Tibial nerve (tissue), 4 donors: ENCODE results near the gene BRINP3. TPM values are rescaled to one million over a fixed set of nuclear protein-coding genes. Genes with fewer than 3 reads are reported as not detected.

ENCODE experiments used
- DNase-seq, 2 donors: peaks; one replicate each; pipeline ENCODE4 v3.0.0-alpha.2; 2019; ENCODE audit warnings: low spot score in 2 of 2
- H3K27ac ChIP-seq, 4 donors: fragments of 200-600 bp; sonication (generic) in 3 of 4; one replicate each; pipeline ENCODE4 v1.5.1; 2017 to 2019; ENCODE audit warnings: mild to moderate bottlenecking in 1 of 4
- H3K27me3 ChIP-seq, 2 donors: fragments of 200-600 bp; sonication (generic) in 1 of 2; one replicate each; pipeline versions ENCODE4 v1.5.1 to v1.6.0; 2017 to 2019
- H3K36me3 ChIP-seq, 3 donors: fragments of 200-600 bp; sonication (generic); one replicate each; pipeline ENCODE4 v1.5.1; 2018 to 2019
- H3K4me1 ChIP-seq, 4 donors: fragments of 200-600 bp; sonication (generic) in 3 of 4; one replicate each; pipeline ENCODE4 v1.5.1; 2017 to 2019
- H3K4me3 ChIP-seq, 4 donors: fragments of 200-600 bp; sonication (generic) in 3 of 4; one replicate each; pipeline ENCODE4 v1.5.1; 2017 to 2019; ENCODE audit warnings: mild to moderate bottlenecking in 1 of 4, moderate library complexity in 1 of 4
- H3K9me3 ChIP-seq, 4 donors: fragments of 200-600 bp; sonication (generic) in 3 of 4; one replicate each; pipeline ENCODE4 v1.5.1; 2017 to 2019
- EP300 ChIP-seq, 2 donors: sonication (generic); formaldehyde crosslinking; IDR thresholded peaks; one replicate each; pipeline ENCODE4 v1.6.1; 2017; ENCODE audit warnings: antibody characterized with exemption in 2 of 2, mild to moderate bottlenecking in 1 of 2
- POLR2A ChIP-seq, 2 donors: fragments of 450-650 bp; IDR thresholded peaks; one replicate each; pipeline ENCODE4 v1.6.1; 2017; ENCODE audit warnings: antibody characterized with exemption in 2 of 2, mild to moderate bottlenecking in 2 of 2, moderate library complexity in 2 of 2
- WGBS, 2 donors: methylation state at CpG; one replicate each; pipeline ENCODE4 v1.1.5; 2018; 5-methylcytosine and 5-hydroxymethylcytosine counted together
- total RNA-seq, 4 donors: library from RNA; depleted of rRNA; stranded (reverse); fragments of >200 nt; gene quantifications; one replicate each; pipeline ENCODE4 v1.1.0, GENCODE V29; 2016
- TF ChIP-seq, protein P1 (sequence below), 5 experiments: fragments of 200-600 bp in 3 of 5; fragments of 450-650 bp in 2 of 5; sonication (generic) in 3 of 5; IDR thresholded peaks; one replicate each; pipeline ENCODE4 v1.5.1; 2016 to 2019; ENCODE audit warnings: antibody characterized with exemption in 5 of 5, mild to moderate bottlenecking in 3 of 5, moderate library complexity in 2 of 5

Gene BRINP3
- total RNA-seq, 4 donors from 2014 or later, result 0.20 to 0.21 TPM; not detected in 2

DNA sequence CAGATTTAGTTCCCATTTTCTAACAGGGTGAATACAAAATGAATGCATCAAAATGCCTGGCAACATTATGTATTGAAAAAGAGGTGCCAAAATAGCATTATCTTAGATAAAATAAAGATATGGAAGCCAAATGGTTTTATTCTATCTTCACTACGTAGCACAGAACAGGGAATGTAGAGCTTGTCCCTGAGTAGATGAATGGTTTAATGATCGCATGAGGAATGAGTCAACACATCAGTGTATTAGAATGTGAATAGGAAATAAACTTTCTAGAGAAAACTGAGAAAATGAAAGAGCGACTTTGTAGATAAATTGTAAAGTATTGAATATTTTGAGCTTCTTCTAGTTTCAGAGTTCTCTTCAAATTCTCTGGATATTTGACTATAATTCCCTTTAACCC is 74.3 kb downstream of the BRINP3 start:
- no peak for DNase-seq
- WGBS, 2 donors, result 57 to 64% methylated on average over 3 of the region's 3 CpGs

DNA sequence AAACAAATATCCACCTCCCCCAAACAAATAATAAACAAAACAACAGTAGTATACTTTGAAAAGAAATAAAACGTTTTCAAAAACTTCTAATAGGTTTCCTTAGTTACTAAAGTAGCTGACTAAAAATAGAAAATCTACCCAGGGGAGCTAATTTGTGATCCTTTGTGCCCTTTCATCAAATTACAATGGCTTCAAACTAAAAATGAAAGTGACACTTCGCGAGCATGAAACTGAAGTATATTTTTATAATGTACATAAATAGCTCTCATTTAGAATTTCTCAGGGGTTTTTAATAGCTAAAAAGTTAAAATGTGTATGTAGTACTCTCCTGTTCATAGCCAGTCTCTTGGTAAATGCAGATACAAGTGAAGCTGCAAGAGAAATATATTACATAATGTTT is 78.4 kb downstream of the BRINP3 start:
- Histone ChIP-seq H3K36me3 (no peaks in the 10 kb centered on the region), H3K27me3 (no peaks in the 10 kb centered on the region), H3K4me1 (no peaks in the 10 kb centered on the region), H3K9me3 (no peaks in the 10 kb centered on the region), H3K4me3 (no peak overlapping the region), H3K27ac (no peak overlapping the region)
- no peak for DNase-seq
- TF ChIP-seq POLR2A (IDR thresholded peaks at IDR 0.05), result no peak
- TF ChIP-seq, protein P1, sequence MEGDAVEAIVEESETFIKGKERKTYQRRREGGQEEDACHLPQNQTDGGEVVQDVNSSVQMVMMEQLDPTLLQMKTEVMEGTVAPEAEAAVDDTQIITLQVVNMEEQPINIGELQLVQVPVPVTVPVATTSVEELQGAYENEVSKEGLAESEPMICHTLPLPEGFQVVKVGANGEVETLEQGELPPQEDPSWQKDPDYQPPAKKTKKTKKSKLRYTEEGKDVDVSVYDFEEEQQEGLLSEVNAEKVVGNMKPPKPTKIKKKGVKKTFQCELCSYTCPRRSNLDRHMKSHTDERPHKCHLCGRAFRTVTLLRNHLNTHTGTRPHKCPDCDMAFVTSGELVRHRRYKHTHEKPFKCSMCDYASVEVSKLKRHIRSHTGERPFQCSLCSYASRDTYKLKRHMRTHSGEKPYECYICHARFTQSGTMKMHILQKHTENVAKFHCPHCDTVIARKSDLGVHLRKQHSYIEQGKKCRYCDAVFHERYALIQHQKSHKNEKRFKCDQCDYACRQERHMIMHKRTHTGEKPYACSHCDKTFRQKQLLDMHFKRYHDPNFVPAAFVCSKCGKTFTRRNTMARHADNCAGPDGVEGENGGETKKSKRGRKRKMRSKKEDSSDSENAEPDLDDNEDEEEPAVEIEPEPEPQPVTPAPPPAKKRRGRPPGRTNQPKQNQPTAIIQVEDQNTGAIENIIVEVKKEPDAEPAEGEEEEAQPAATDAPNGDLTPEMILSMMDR (IDR thresholded peaks at IDR 0.05), result no peak
- 69 to 73% methylated on average over 3 of the region's 3 CpGs for WGBS, 2 donors

More for the DNA sequence above, 74.3 kb downstream of the BRINP3 start:
- no peak overlapping the region for H3K27ac ChIP-seq
- H3K4me1 ChIP-seq, result no peaks in the 10 kb centered on the region
- TF ChIP-seq, protein P1 (IDR thresholded peaks at IDR 0.05), result no peak
- TF ChIP-seq EP300 (IDR thresholded peaks at IDR 0.05) (no peak), POLR2A (IDR thresholded peaks at IDR 0.05) (no peak)
- no peaks in the 10 kb centered on the region for H3K36me3 ChIP-seq
- H3K4me3 ChIP-seq, result no peak overlapping the region
- no peaks in the 10 kb centered on the region for H3K9me3 ChIP-seq
- H3K27me3 ChIP-seq, result no peaks in the 10 kb centered on the region

DNA sequence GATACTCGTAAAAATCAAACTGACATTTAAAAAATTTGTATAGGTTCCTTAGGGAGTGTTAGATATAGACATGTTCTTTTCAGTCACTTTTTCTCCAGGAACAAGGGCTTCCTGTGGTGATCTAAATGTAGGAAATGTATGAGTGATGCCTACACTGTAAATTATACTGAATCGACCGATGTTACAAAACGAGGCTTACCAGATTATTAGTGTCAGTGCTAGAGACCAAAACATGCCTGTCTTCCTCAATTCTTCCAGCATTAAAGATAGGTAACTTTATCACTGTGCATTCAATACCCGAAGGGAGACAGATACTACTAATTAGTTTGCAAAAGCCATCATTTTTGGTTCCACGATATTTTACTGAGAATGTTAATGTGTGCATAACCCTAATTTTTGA is 86.1 kb downstream of the BRINP3 start:
- H3K4me1 ChIP-seq, result no peaks in the 10 kb centered on the region
- 79% methylated on average over 6 of the region's 6 CpGs for WGBS, 2 donors
- H3K36me3 ChIP-seq, result no peaks in the 10 kb centered on the region
- no peak overlapping the region for H3K4me3 ChIP-seq
- H3K27ac ChIP-seq, result no peak overlapping the region
- no peak for DNase-seq
- no peaks in the 10 kb centered on the region for H3K27me3 ChIP-seq
- no peak for TF ChIP-seq POLR2A (IDR thresholded peaks at IDR 0.05)
- H3K9me3 ChIP-seq, result no peaks in the 10 kb centered on the region

DNA sequence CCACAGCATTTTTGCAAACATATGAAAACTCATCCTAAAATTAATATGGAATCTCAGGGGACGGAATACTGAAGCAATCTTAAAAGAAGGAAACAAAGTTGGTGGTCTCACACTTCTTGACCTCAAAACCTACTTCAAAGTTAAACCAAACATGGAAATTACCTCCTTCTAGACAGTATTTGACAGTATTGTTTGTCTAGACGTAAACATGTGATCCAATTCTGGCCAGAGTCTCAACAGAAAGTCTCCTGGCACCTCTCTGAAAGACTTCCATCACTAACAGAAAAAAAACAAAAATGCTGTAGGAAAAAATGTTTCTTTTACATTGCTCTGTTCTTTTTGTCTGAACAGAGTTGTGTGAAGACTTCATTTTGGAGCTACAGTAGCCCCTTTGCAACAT is 99.7 kb downstream of the BRINP3 start:
- Histone ChIP-seq H3K36me3 (no peaks in the 10 kb centered on the region), H3K27ac (no peak overlapping the region), H3K9me3 (no peaks in the 10 kb centered on the region), H3K27me3 (no peaks in the 10 kb centered on the region), H3K4me1 (no peaks in the 10 kb centered on the region), H3K4me3 (no peak overlapping the region)
- TF ChIP-seq POLR2A (IDR thresholded peaks at IDR 0.05) (no peak), EP300 (IDR thresholded peaks at IDR 0.05) (no peak)
- TF ChIP-seq, protein P1 (IDR thresholded peaks at IDR 0.05), result no peak
- no peak for DNase-seq
- 63 to 66% methylated on average over 2 of the region's 2 CpGs for WGBS, 2 donors

DNA sequence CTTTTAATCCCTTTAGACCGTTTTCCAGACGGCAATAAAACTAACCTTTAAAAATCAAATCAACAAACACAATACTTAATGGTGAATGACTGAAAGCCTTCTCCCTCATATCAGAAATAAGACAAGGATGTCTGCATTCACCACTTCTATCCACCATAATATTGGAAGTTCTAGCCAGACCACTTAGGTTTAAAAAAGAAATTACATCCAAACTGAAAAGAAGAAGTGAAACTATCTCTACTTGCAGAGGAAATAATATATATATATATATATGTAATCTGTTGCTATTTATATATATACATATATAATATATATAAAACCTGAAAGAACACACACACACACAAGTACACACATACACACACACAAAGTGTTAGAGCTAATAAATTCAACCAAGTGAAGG is 100.4 kb downstream of the BRINP3 start:
- 50 to 54% methylated on average over 2 of the region's 2 CpGs for WGBS, 2 donors
- Histone ChIP-seq H3K27ac (no peak overlapping the region), H3K27me3 (no peaks in the 10 kb centered on the region), H3K9me3 (no peaks in the 10 kb centered on the region), H3K4me3 (no peak overlapping the region), H3K4me1 (no peaks in the 10 kb centered on the region), H3K36me3 (no peaks in the 10 kb centered on the region)
- TF ChIP-seq EP300 (IDR thresholded peaks at IDR 0.05) (no peak), POLR2A (IDR thresholded peaks at IDR 0.05) (no peak)
- TF ChIP-seq, protein P1 (IDR thresholded peaks at IDR 0.05), result no peak
- no peak for DNase-seq

DNA sequence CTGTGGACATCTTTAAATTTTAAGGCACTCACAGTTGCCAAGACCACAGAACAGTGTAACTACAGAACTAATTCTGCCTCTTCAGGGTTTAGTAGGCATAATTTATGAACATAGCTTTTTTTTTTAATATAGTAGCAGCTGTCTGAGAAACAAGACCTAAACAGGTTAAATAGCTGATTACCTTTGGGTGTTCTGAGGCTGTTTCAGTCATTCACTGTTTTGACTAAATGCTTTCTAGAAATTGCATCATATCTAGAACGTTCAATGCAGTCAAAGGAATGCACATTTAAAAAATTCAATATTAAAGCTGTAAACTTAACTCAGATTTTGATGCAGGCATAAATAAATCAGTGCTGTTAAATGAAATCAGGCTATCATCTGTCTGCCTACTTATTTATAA is 101.6 kb downstream of the BRINP3 start:
- no peaks in the 10 kb centered on the region for H3K9me3 ChIP-seq
- no peaks in the 10 kb centered on the region for H3K27me3 ChIP-seq
- no peaks in the 10 kb centered on the region for H3K36me3 ChIP-seq
- no peak overlapping the region for H3K4me3 ChIP-seq
- H3K4me1 ChIP-seq, result no peaks in the 10 kb centered on the region
- no peak overlapping the region for H3K27ac ChIP-seq
- 15 to 21% methylated on average over 1 of the region's 1 CpG for WGBS, 2 donors
- no peak for DNase-seq
- no peak for TF ChIP-seq EP300 (IDR thresholded peaks at IDR 0.05)
- TF ChIP-seq, protein P1 (IDR thresholded peaks at IDR 0.05), result no peak
- no peak for TF ChIP-seq POLR2A (IDR thresholded peaks at IDR 0.05)
